Erythroblast (primary cell): ENCODE measurements around the gene SECISBP2.

Experiments
- GATA1 ChIP-seq: IDR thresholded peaks from 2 replicates; pipeline ENCODE4 v1.6.1; 2011; ENCODE audit warnings: low read depth, mild to moderate bottlenecking, control low read depth, low read length, moderate library complexity
- POLR2A ChIP-seq: IDR thresholded peaks from 2 replicates; pipeline ENCODE4 v1.6.1; 2011; ENCODE audit warnings: mild to moderate bottlenecking, low read length

DNA sequence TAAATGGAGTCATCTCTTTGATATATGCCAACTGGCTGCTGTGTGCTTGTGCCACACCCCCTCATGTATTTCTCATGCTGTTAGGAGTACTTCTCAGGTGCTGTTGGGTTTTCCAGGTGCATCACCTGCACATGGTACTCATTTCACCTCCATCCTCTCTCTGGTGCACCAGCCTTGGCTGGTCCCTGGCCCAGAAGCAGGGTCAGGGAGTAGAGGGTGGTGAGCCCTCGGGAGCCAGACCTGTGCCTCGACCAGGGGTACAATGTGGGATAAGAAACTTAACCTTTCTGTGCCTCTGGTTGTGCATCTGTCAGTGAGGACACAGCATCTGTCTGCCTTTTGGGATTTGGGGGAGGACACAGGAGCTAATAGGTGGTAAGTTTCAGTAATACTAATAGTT lies 38.5 kb downstream of the SECISBP2 start:
- TF ChIP-seq POLR2A (no peak), GATA1 (no peak)
